GM23338 (cell line): ENCODE results near the gene SHANK2. TPM values are rescaled to one million over a fixed set of nuclear protein-coding genes. Genes with fewer than 3 reads are reported as not detected.

Source experiments
- ATAC-seq: fragments of 200-7000 bp; cut with Tn5 transposase; 3 replicates; pipeline ENCODE4 v1.9.1; 2020
- DNase-seq: peaks from one replicate; pipeline ENCODE4 v3.0.0-alpha.2; 2015; ENCODE audit warnings: low spot score
- H2AFZ ChIP-seq: fragments of 200-600 bp; sonication (generic); 2 replicates; pipeline ENCODE4 v1.8.0; 2016; ENCODE audit warnings: antibody characterized with exemption, mild to moderate bottlenecking, moderate library complexity
- H3F3A ChIP-seq: fragments of 200-600 bp; sonication (generic); replicated peaks from 2 replicates; pipeline ENCODE4 v1.8.0; 2017; ENCODE audit warnings: antibody characterized with exemption, mixed run types, low read depth
- H3K27ac ChIP-seq: fragments of 200-600 bp; sonication (generic); 2 replicates; pipeline ENCODE4 v1.6.1; 2016; ENCODE audit warnings: low read depth
- H3K27me3 ChIP-seq: fragments of 200-600 bp; sonication (generic); 2 replicates; pipeline ENCODE4 v1.8.0; 2016; ENCODE audit warnings: mild to moderate bottlenecking, mixed run types, moderate library complexity; ENCODE audit not compliant: insufficient read depth
- H3K36me3 ChIP-seq: fragments of 200-600 bp; sonication (generic); 2 replicates; pipeline ENCODE4 v1.8.0; 2016; ENCODE audit warnings: mild to moderate bottlenecking; ENCODE audit not compliant: insufficient read depth
- H3K4me1 ChIP-seq: fragments of 200-600 bp; sonication (generic); 2 replicates; pipeline ENCODE4 v1.8.0; 2016; ENCODE audit warnings: mild to moderate bottlenecking, moderate library complexity; ENCODE audit not compliant: insufficient read depth
- H3K4me2 ChIP-seq: fragments of 200-600 bp; sonication (generic); 2 replicates; pipeline ENCODE4 v1.7.1; 2017; ENCODE audit warnings: mixed run types
- H3K4me3 ChIP-seq: fragments of 200-600 bp; sonication (generic); 2 replicates; pipeline ENCODE4 v1.6.1; 2016; ENCODE audit warnings: mixed run types
- H3K79me2 ChIP-seq: fragments of 200-600 bp; sonication (generic); replicated peaks from 2 replicates; pipeline ENCODE4 v1.8.0; 2017; ENCODE audit warnings: mild to moderate bottlenecking; ENCODE audit not compliant: insufficient read depth
- H3K9me2 ChIP-seq: fragments of 200-600 bp; sonication (generic); 2 replicates; pipeline ENCODE4 v1.8.0; 2017; ENCODE audit not compliant: insufficient read depth
- H4K20me1 ChIP-seq: fragments of 200-600 bp; sonication (generic); replicated peaks from 2 replicates; pipeline ENCODE4 v1.8.0; 2017; ENCODE audit warnings: mild to moderate bottlenecking; ENCODE audit not compliant: insufficient read depth
- H3K27ac Mint-ChIP-seq: 2 replicates; pipeline ENCODE4 v1.8.0; 2020; ENCODE audit warnings: inconsistent platforms, mild to moderate bottlenecking, moderate library complexity, mixed read lengths
- H3K27me3 Mint-ChIP-seq: 3 replicates; pipeline ENCODE4 v1.8.0; 2022; ENCODE audit warnings: low read depth, mild to moderate bottlenecking, moderate library complexity, mixed read lengths, inconsistent platforms; ENCODE audit not compliant: insufficient read depth, poor library complexity
- H3K36me3 Mint-ChIP-seq: 3 replicates; pipeline ENCODE4 v1.8.0; 2021; ENCODE audit warnings: low read depth, mild to moderate bottlenecking, inconsistent platforms, moderate library complexity, mixed read lengths
- H3K4me1 Mint-ChIP-seq: 3 replicates; pipeline ENCODE4 v1.8.0; 2020; ENCODE audit warnings: mild to moderate bottlenecking, inconsistent platforms, mixed read lengths
- H3K4me3 Mint-ChIP-seq: 3 replicates; pipeline ENCODE4 v1.8.0; 2021; ENCODE audit warnings: moderate library complexity, mild to moderate bottlenecking, inconsistent platforms, mixed read lengths
- H3K9me3 Mint-ChIP-seq: 3 replicates; pipeline ENCODE4 v1.8.0; 2020; ENCODE audit warnings: moderate library complexity, mild to moderate bottlenecking, inconsistent platforms, mixed read lengths
- CREB1 ChIP-seq: fragments of 250-450 bp; sonication (Bioruptor Pico); IDR thresholded peaks from 2 replicates; pipeline ENCODE4 v1.5.0; 2020; ENCODE audit warnings: low read depth, mild to moderate bottlenecking, moderate library complexity
- EZH2 ChIP-seq: fragments of 200-600 bp; sonication (generic); IDR thresholded peaks from one replicate; pipeline ENCODE4 v1.8.0; 2017; ENCODE audit warnings: antibody characterized with exemption, mild to moderate bottlenecking, low read depth; ENCODE audit not compliant: unreplicated experiment
- NANOG ChIP-seq: IDR thresholded peaks from 2 replicates; pipeline ENCODE4 v1.6.1; 2016; ENCODE audit warnings: antibody characterized with exemption, borderline replicate concordance
- ZNF114 ChIP-seq: fragments of 250-450 bp; sonication (Bioruptor Pico); IDR thresholded peaks from 2 replicates; pipeline ENCODE4 v1.5.0; 2020; ENCODE audit warnings: mild to moderate bottlenecking, moderate library complexity
- polyA plus RNA-seq: library from polyadenylated mRNA; unstranded; fragments of >200 nt; fragmentation: Nextera tagmentation; extraction: Ambion mirVana; gene quantifications from 2 replicates; pipeline ENCODE4 v1.2.1, GENCODE V29; 2016
- total RNA-seq: library from RNA; depleted of rRNA; stranded (reverse); fragments of >200 nt; shearing (Covaris generic); gene quantifications from 2 replicates; pipeline ENCODE4 v1.2.3, GENCODE V29; 2014
- TF ChIP-seq, protein P1 (sequence below): IDR thresholded peaks from 2 replicates; pipeline ENCODE4 v1.6.1; 2016; ENCODE audit warnings: antibody characterized with exemption
- TF ChIP-seq, protein P2 (sequence below): IDR thresholded peaks from one replicate; pipeline ENCODE4 v1.6.1; 2018; ENCODE audit warnings: antibody characterized with exemption; ENCODE audit not compliant: unreplicated experiment
- TF ChIP-seq, protein P3 (sequence below): fragments of 250-450 bp; sonication (Bioruptor Pico); IDR thresholded peaks from 2 replicates; pipeline ENCODE4 v1.5.0; 2020; ENCODE audit warnings: mild to moderate bottlenecking, moderate library complexity

The SHANK2 gene
- total and polyA plus RNA-seq, 2 experiments from 2014 or later: 22.0 to 81.4 TPM

DNA sequence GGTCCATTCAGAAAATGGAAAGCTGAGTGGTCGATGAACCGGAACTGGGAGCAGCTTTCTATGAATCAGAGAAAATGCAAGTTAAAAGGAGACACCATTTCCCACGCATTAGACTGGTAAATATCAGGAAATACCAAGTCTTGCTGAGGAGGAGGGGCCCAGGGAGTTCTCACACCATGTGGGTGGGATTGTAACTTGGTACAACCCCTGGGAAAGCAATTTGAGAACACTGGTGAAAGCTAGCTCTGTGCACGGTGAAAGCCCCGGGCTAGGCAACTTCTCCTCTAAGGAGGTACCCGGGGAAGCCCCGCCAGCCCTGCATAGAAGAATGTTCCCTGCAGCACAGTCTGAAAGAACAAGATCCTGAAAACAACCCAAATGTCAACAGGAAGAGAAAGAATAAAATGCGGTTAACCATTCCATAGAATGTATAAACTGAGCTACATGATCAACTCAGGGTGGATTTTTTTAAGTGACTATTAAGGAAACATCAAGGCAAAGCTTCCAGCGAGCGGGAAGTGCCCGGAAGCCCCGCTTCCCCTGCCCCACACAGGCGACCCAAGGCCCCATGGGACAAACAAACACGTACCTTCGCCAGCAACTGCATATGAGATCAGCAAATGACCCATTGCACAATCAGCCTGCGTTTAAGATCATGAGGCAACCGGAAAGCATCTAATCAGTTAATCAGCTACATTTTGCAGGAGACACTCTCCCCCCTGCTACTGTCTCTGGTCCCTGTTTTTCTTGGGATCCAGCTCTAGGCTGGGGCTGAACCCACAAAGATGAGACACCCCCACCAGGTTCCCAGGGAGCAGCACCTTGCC, 11.3 kb downstream of the SHANK2 start:
- no peak overlapping the region for H3K4me3 Mint-ChIP-seq
- H3K27ac ChIP-seq: peak overlapping the region; percentile 30

More for the DNA sequence above, 11.3 kb downstream of the SHANK2 start:
- Mint-ChIP-seq H3K27me3 (peaks cover 20% of the 10 kb centered on the region), H3K36me3 (peaks cover 58% of the 10 kb centered on the region), H3K4me1 (peaks cover 60% of the 10 kb centered on the region), H3K9me3 (no peaks in the 10 kb centered on the region; the same call in 2 of the 3 replicates), H3K27ac (peak overlapping the region; percentile 86)
- H3K4me1 ChIP-seq: peaks cover 52% of the 10 kb centered on the region
- H3F3A ChIP-seq: 0 out of 2 replicates have a peak, but pooled peaks cover 9% of the 10 kb centered on the region
- H2AFZ ChIP-seq: no peak overlapping the region
- H3K27me3 ChIP-seq: no peaks in the 10 kb centered on the region
- no peak overlapping the region for H3K4me2 ChIP-seq
- peak; percentile 65 for DNase-seq
- ATAC-seq: peak; percentile 70
- peaks cover 25% of the 10 kb centered on the region for H4K20me1 ChIP-seq
- H3K36me3 ChIP-seq: 0 out of 2 replicates have a peak, but pooled peaks cover 5% of the 10 kb centered on the region
- no peak for TF ChIP-seq EZH2
- no peak for TF ChIP-seq NANOG
- TF ChIP-seq, protein P1, sequence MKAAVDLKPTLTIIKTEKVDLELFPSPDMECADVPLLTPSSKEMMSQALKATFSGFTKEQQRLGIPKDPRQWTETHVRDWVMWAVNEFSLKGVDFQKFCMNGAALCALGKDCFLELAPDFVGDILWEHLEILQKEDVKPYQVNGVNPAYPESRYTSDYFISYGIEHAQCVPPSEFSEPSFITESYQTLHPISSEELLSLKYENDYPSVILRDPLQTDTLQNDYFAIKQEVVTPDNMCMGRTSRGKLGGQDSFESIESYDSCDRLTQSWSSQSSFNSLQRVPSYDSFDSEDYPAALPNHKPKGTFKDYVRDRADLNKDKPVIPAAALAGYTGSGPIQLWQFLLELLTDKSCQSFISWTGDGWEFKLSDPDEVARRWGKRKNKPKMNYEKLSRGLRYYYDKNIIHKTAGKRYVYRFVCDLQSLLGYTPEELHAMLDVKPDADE: no peak
- TF ChIP-seq CREB1: no peak
- TF ChIP-seq, protein P2, sequence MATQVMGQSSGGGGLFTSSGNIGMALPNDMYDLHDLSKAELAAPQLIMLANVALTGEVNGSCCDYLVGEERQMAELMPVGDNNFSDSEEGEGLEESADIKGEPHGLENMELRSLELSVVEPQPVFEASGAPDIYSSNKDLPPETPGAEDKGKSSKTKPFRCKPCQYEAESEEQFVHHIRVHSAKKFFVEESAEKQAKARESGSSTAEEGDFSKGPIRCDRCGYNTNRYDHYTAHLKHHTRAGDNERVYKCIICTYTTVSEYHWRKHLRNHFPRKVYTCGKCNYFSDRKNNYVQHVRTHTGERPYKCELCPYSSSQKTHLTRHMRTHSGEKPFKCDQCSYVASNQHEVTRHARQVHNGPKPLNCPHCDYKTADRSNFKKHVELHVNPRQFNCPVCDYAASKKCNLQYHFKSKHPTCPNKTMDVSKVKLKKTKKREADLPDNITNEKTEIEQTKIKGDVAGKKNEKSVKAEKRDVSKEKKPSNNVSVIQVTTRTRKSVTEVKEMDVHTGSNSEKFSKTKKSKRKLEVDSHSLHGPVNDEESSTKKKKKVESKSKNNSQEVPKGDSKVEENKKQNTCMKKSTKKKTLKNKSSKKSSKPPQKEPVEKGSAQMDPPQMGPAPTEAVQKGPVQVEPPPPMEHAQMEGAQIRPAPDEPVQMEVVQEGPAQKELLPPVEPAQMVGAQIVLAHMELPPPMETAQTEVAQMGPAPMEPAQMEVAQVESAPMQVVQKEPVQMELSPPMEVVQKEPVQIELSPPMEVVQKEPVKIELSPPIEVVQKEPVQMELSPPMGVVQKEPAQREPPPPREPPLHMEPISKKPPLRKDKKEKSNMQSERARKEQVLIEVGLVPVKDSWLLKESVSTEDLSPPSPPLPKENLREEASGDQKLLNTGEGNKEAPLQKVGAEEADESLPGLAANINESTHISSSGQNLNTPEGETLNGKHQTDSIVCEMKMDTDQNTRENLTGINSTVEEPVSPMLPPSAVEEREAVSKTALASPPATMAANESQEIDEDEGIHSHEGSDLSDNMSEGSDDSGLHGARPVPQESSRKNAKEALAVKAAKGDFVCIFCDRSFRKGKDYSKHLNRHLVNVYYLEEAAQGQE: no peak
- TF ChIP-seq ZNF114: no peak
- TF ChIP-seq, protein P3, sequence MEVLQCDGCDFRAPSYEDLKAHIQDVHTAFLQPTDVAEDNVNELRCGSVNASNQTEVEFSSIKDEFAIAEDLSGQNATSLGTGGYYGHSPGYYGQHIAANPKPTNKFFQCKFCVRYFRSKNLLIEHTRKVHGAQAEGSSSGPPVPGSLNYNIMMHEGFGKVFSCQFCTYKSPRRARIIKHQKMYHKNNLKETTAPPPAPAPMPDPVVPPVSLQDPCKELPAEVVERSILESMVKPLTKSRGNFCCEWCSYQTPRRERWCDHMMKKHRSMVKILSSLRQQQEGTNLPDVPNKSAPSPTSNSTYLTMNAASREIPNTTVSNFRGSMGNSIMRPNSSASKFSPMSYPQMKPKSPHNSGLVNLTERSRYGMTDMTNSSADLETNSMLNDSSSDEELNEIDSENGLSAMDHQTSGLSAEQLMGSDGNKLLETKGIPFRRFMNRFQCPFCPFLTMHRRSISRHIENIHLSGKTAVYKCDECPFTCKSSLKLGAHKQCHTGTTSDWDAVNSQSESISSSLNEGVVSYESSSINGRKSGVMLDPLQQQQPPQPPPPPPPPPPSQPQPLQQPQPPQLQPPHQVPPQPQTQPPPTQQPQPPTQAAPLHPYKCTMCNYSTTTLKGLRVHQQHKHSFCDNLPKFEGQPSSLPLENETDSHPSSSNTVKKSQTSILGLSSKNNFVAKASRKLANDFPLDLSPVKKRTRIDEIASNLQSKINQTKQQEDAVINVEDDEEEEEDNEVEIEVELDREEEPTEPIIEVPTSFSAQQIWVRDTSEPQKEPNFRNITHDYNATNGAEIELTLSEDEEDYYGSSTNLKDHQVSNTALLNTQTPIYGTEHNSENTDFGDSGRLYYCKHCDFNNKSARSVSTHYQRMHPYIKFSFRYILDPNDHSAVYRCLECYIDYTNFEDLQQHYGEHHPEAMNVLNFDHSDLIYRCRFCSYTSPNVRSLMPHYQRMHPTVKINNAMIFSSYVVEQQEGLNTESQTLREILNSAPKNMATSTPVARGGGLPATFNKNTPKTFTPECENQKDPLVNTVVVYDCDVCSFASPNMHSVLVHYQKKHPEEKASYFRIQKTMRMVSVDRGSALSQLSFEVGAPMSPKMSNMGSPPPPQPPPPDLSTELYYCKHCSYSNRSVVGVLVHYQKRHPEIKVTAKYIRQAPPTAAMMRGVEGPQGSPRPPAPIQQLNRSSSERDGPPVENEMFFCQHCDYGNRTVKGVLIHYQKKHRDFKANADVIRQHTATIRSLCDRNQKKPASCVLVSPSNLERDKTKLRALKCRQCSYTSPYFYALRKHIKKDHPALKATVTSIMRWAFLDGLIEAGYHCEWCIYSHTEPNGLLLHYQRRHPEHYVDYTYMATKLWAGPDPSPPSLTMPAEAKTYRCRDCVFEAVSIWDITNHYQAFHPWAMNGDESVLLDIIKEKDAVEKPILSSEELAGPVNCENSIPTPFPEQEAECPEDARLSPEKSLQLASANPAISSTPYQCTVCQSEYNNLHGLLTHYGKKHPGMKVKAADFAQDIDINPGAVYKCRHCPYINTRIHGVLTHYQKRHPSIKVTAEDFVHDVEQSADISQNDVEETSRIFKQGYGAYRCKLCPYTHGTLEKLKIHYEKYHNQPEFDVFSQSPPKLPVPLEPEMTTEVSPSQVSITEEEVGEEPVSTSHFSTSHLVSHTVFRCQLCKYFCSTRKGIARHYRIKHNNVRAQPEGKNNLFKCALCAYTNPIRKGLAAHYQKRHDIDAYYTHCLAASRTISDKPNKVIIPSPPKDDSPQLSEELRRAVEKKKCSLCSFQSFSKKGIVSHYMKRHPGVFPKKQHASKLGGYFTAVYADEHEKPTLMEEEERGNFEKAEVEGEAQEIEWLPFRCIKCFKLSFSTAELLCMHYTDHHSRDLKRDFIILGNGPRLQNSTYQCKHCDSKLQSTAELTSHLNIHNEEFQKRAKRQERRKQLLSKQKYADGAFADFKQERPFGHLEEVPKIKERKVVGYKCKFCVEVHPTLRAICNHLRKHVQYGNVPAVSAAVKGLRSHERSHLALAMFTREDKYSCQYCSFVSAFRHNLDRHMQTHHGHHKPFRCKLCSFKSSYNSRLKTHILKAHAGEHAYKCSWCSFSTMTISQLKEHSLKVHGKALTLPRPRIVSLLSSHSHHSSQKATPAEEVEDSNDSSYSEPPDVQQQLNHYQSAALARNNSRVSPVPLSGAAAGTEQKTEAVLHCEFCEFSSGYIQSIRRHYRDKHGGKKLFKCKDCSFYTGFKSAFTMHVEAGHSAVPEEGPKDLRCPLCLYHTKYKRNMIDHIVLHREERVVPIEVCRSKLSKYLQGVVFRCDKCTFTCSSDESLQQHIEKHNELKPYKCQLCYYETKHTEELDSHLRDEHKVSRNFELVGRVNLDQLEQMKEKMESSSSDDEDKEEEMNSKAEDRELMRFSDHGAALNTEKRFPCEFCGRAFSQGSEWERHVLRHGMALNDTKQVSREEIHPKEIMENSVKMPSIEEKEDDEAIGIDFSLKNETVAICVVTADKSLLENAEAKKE (CRISPR knock-in tag): no peak
- H3K4me3 ChIP-seq: no peak overlapping the region
- H3K9me2 ChIP-seq: no peaks in the 10 kb centered on the region
- H3K79me2 ChIP-seq: peaks cover 93% of the 10 kb centered on the region
